WTC11 (cell line): ENCODE measurements around the gene TTC33. TPM values are rescaled to one million over a fixed set of nuclear protein-coding genes. Genes with fewer than 3 reads are reported as not detected.

Experiments
- ATAC-seq: fragments of 200-7000 bp; cut with Tn5 transposase; 2 replicates; pipeline ENCODE4 v1.10.0; 2021; ENCODE audit warnings: mild to moderate bottlenecking, moderate library complexity
- CTCF ChIA-PET: fragments of 300-600 bp; sonication (Branson Sonifier 250); formaldehyde crosslinking; loops from one replicate; lab custom pipeline; 2021; ENCODE audit warnings: antibody characterized with exemption; lab: Charles Lee
- POLR2A ChIA-PET: fragments of 350-600 bp; sonication (Branson Sonifier 250); formaldehyde crosslinking; loops from one replicate; lab custom pipeline; 2021; ENCODE audit warnings: antibody characterized with exemption; lab: Charles Lee
- DNase-seq: peaks from one replicate; pipeline ENCODE4 v3.0.0; 2021; ENCODE audit warnings: low spot score
- H3K27ac Mint-ChIP-seq: 2 replicates; pipeline ENCODE4 v1.8.0; 2021; ENCODE audit warnings: mixed read lengths
- H3K27me3 Mint-ChIP-seq: 2 replicates; pipeline ENCODE4 v1.8.0; 2021; ENCODE audit warnings: low read depth, mild to moderate bottlenecking, moderate library complexity, mixed read lengths
- H3K36me3 Mint-ChIP-seq: 2 replicates; pipeline ENCODE4 v1.8.0; 2021; ENCODE audit warnings: mixed read lengths
- H3K4me1 Mint-ChIP-seq: 2 replicates; pipeline ENCODE4 v1.8.0; 2022; ENCODE audit warnings: mixed read lengths
- H3K4me3 Mint-ChIP-seq: 2 replicates; pipeline ENCODE4 v1.8.0; 2021; ENCODE audit warnings: mild to moderate bottlenecking, moderate library complexity, mixed read lengths
- H3K9me3 Mint-ChIP-seq: 2 replicates; pipeline ENCODE4 v1.8.0; 2021; ENCODE audit warnings: mixed read lengths
- AR ChIP-seq: fragments of 250-450 bp; sonication (Bioruptor Pico); IDR thresholded peaks from 2 replicates; pipeline ENCODE4 v1.9.0; 2021; ENCODE audit warnings: mild to moderate bottlenecking
- ATF1 ChIP-seq: sonication (generic); formaldehyde crosslinking; IDR thresholded peaks from 2 replicates; pipeline ENCODE4 v1.8.1; 2023; ENCODE audit warnings: mild to moderate bottlenecking, moderate library complexity, missing genetic modification reagents
- ERG ChIP-seq: fragments of 250-450 bp; sonication (Bioruptor Pico); IDR thresholded peaks from 2 replicates; pipeline ENCODE4 v1.8.0; 2021; ENCODE audit warnings: mild to moderate bottlenecking
- ETV6 ChIP-seq: sonication (generic); formaldehyde crosslinking; IDR thresholded peaks from 2 replicates; pipeline ENCODE4 v1.8.1; 2022; ENCODE audit warnings: mild to moderate bottlenecking, missing genetic modification reagents
- FOXJ3 ChIP-seq: sonication (generic); formaldehyde crosslinking; IDR thresholded peaks from 2 replicates; pipeline ENCODE4 v1.9.0; 2021; ENCODE audit warnings: missing genetic modification reagents, mild to moderate bottlenecking, borderline replicate concordance
- GTF2I ChIP-seq: fragments of 250-450 bp; sonication (Bioruptor Pico); conservative IDR thresholded peaks from 2 replicates; pipeline ENCODE4 v1.4.0; 2021; ENCODE audit warnings: mild to moderate bottlenecking
- JAZF1 ChIP-seq: fragments of 250-450 bp; sonication (Bioruptor Pico); IDR thresholded peaks from 2 replicates; pipeline ENCODE4 v1.9.0; 2021; ENCODE audit warnings: moderate library complexity, mild to moderate bottlenecking, inconsistent platforms
- JUN ChIP-seq: sonication (generic); formaldehyde crosslinking; IDR thresholded peaks from 2 replicates; pipeline ENCODE4 v1.8.0; 2023; ENCODE audit warnings: mild to moderate bottlenecking, missing genetic modification reagents
- NFATC4 ChIP-seq: fragments of 250-450 bp; sonication (Bioruptor Pico); IDR thresholded peaks from 2 replicates; pipeline ENCODE4 v1.9.0; 2021; ENCODE audit warnings: mild to moderate bottlenecking
- NFYB ChIP-seq: sonication (generic); formaldehyde crosslinking; conservative IDR thresholded peaks from 2 replicates; pipeline ENCODE4 v1.8.0; 2022; ENCODE audit warnings: low read depth, missing genetic modification reagents
- NR1H2 ChIP-seq: sonication (generic); formaldehyde crosslinking; IDR thresholded peaks from 2 replicates; pipeline ENCODE4 v1.9.0; 2021; ENCODE audit warnings: mild to moderate bottlenecking, moderate library complexity, missing genetic modification reagents
- SMAD3 ChIP-seq: sonication (generic); formaldehyde crosslinking; IDR thresholded peaks from 2 replicates; pipeline ENCODE4 v1.8.0; 2022; ENCODE audit warnings: missing genetic modification reagents, mild to moderate bottlenecking, borderline replicate concordance
- SOX15 ChIP-seq: fragments of 250-450 bp; sonication (Bioruptor Pico); IDR thresholded peaks from 2 replicates; pipeline ENCODE4 v1.9.0; 2021; ENCODE audit warnings: mild to moderate bottlenecking
- TCF7 ChIP-seq: sonication (generic); formaldehyde crosslinking; IDR thresholded peaks from 2 replicates; pipeline ENCODE4 v1.8.0; 2022; ENCODE audit warnings: mild to moderate bottlenecking, low read depth, missing genetic modification reagents, moderate library complexity
- USF1 ChIP-seq: sonication (generic); formaldehyde crosslinking; IDR thresholded peaks from 2 replicates; pipeline ENCODE4 v1.8.0; 2022; ENCODE audit warnings: mild to moderate bottlenecking, missing genetic modification reagents
- ZMAT4 ChIP-seq: fragments of 250-450 bp; sonication (Bioruptor Pico); IDR thresholded peaks from 2 replicates; pipeline ENCODE4 v1.9.0; 2021; ENCODE audit warnings: mild to moderate bottlenecking
- ZNF138 ChIP-seq: sonication (generic); formaldehyde crosslinking; conservative IDR thresholded peaks from 2 replicates; pipeline ENCODE4 v1.8.1; 2022; ENCODE audit warnings: mild to moderate bottlenecking, moderate library complexity, missing genetic modification reagents
- ZNF263 ChIP-seq: sonication (generic); formaldehyde crosslinking; IDR thresholded peaks from 2 replicates; pipeline ENCODE4 v1.8.1; 2022; ENCODE audit warnings: low read depth, mild to moderate bottlenecking, moderate library complexity, missing genetic modification reagents
- ZNF317 ChIP-seq: sonication (generic); formaldehyde crosslinking; IDR thresholded peaks from 2 replicates; pipeline ENCODE4 v1.8.1; 2023; ENCODE audit warnings: low read depth, mild to moderate bottlenecking, moderate library complexity, missing genetic modification reagents, borderline replicate concordance
- ZNF396 ChIP-seq: fragments of 250-450 bp; sonication (Bioruptor Pico); IDR thresholded peaks from 2 replicates; pipeline ENCODE4 v1.8.0; 2021; ENCODE audit warnings: mild to moderate bottlenecking, moderate library complexity, borderline replicate concordance
- ZNF416 ChIP-seq: fragments of 250-450 bp; sonication (Bioruptor Pico); IDR thresholded peaks from 2 replicates; pipeline ENCODE4 v1.9.0; 2021; ENCODE audit warnings: mild to moderate bottlenecking, inconsistent platforms
- ZNF425 ChIP-seq: fragments of 250-450 bp; sonication (Bioruptor Pico); conservative IDR thresholded peaks from 2 replicates; pipeline ENCODE4 v1.9.0; 2021; ENCODE audit warnings: mild to moderate bottlenecking
- total RNA-seq: library from RNA; stranded (reverse); gene quantifications from 3 replicates; pipeline ENCODE4 v1.2.3, GENCODE V29; 2021

Gene TTC33
- total RNA-seq, 1 experiment from 2014 or later, result 9.2 TPM

GRCh38 chr5:40799258-40799657 is 43.5 kb upstream of the TTC33 start (continued):
- TF ChIP-seq TCF7 (CRISPR knock-in tag), result no peak

- TF ChIP-seq ZNF263, result no peak
- no peak for TF ChIP-seq NR1H2 (CRISPR knock-in tag)
- TF ChIP-seq ZMAT4 (CRISPR knock-in tag), result no peak
- no peak for TF ChIP-seq ATF1 (CRISPR knock-in tag)
- TF ChIP-seq SMAD3 (CRISPR knock-in tag), result no peak
- TF ChIP-seq ETV6 (CRISPR knock-in tag), result no peak
- TF ChIP-seq JUN (CRISPR knock-in tag), result no peak
- TF ChIP-seq NFATC4 (CRISPR knock-in tag), result no peak
- TF ChIP-seq USF1 (CRISPR knock-in tag), result no peak
- no peak for TF ChIP-seq JAZF1 (CRISPR knock-in tag)
- TF ChIP-seq ZNF317 (CRISPR knock-in tag), result no peak
- TF ChIP-seq SOX15 (CRISPR knock-in tag), result no peak
- CTCF ChIA-PET, result interaction anchor here (0.6 to 2.0 kb wide), 11 partner anchors 8 to 720 kb away, joined by 3 to 13 read pairs (median 4); no protein-coding TSS in a partner anchor
- no peaks in the 10 kb centered on the region; the same call in 1 of the 2 replicates for H3K27me3 Mint-ChIP-seq
- no peak for DNase-seq
- peak overlapping the region; percentile 95 for H3K27ac Mint-ChIP-seq
- peak overlapping the region; percentile 82 for H3K4me3 Mint-ChIP-seq
- POLR2A ChIA-PET, result interaction anchor here (0.6 to 2.0 kb wide), 7 partner anchors 9 to 41 kb away, joined by 3 to 16 read pairs (median 5); no protein-coding TSS in a partner anchor
- peaks cover 43% of the 10 kb centered on the region for H3K4me1 Mint-ChIP-seq
- H3K9me3 Mint-ChIP-seq, result no peaks in the 10 kb centered on the region
- peak; percentile 9 for ATAC-seq
- H3K36me3 Mint-ChIP-seq, result peaks cover 7% of the 10 kb centered on the region
These were observed 43.0 kb upstream of the TTC33 start for GRCh38 chr5:40798801-40799210.

GRCh38 chr5:40798012-40798800 is 42.4 kb upstream of the TTC33 start, which contains the start of gene PRKAA1:
TSS of gene PRKAA1 (minus strand) at chr5:40798374. CDS start at chr5:40798189, 185 bp downstream.
- ATAC-seq (peak; percentile 94), DNase-seq (peak; percentile 91)
- ChIA-PET CTCF (interaction anchor here (0.6 to 2.0 kb wide), 12 partner anchors 9 to 719 kb away, joined by 3 to 13 read pairs (median 4); no protein-coding TSS in a partner anchor), POLR2A (interaction anchor here (0.5 to 2.0 kb wide), 7 partner anchors 10 to 96 kb away, joined by 3 to 16 read pairs (median 5); no protein-coding TSS in a partner anchor)
- Mint-ChIP-seq H3K27ac (peak within 1 kb of the TSS; percentile 95), H3K4me3 (peak within 1 kb of the TSS; percentile 86), H3K27me3 (no peaks in the 10 kb centered on the region; the same call in 1 of the 2 replicates), H3K9me3 (no peaks in the 10 kb centered on the region), H3K4me1 (peaks cover 49% of the 10 kb centered on the region), H3K36me3 (peaks cover 7% of the 10 kb centered on the region)
- no peak for TF ChIP-seq ZNF425
- TF ChIP-seq GTF2I, result no peak
- no peak for TF ChIP-seq ZNF396
- TF ChIP-seq AR (CRISPR knock-in tag), result no peak
- TF ChIP-seq ERG, result no peak
- TF ChIP-seq FOXJ3, result no peak
- TF ChIP-seq NR1H2 (CRISPR knock-in tag), result no peak
- TF ChIP-seq ZNF416 (CRISPR knock-in tag), result 0 out of 2 replicates have a peak, but pooled peaks have one; percentile 19
- TF ChIP-seq ZNF138 (CRISPR knock-in tag), result no peak
- no peak for TF ChIP-seq NFYB (CRISPR knock-in tag)
